NCI-H82 treated with DMSO at 0.1 percent for 48 hours (cell line): ENCODE measurements around the gene NEURL1.
A peak's percentile ranks its signal among the peaks of the same experiment; 100 is the strongest.

Experiments
- DNase-seq: peaks from one replicate; lab custom pipeline; 2025; ENCODE audit not compliant: unreplicated experiment; lab: John Stamatoyannopoulos, UW

Gene NEURL1

GRCh38 chr10:103580430-103580829 lies 86.9 kb downstream of the NEURL1 start:
- DNase-seq = no peak

GRCh38 chr10:103581499-103581898 lies 88.0 kb downstream of the NEURL1 start:
- no peak for DNase-seq

GRCh38 chr10:103582331-103583123 lies 89.0 kb downstream of the NEURL1 start:
- no peak for DNase-seq

GRCh38 chr10:103583871-103584215 lies 90.3 kb downstream of the NEURL1 start:
- no peak for DNase-seq

- DNase-seq = no peak
These were observed 90.9 kb downstream of the NEURL1 start for GRCh38 chr10:103584216-103585010.

- no peak for DNase-seq
These were observed 91.5 kb downstream of the NEURL1 start for GRCh38 chr10:103585011-103585405.

- no peak for DNase-seq
These were observed 93.6 kb downstream of the NEURL1 start for GRCh38 chr10:103587073-103587472.

GRCh38 chr10:103589074-103589630 lies 95.6 kb downstream of the NEURL1 start:
- no peak for DNase-seq

- DNase-seq = no peak
These were observed 96.6 kb downstream of the NEURL1 start for GRCh38 chr10:103590060-103590459.

- DNase-seq = no peak
These were observed 97.3 kb downstream of the NEURL1 start for GRCh38 chr10:103590744-103591291.

GRCh38 chr10:103592186-103593021 lies 98.9 kb downstream of the NEURL1 start:
- DNase-seq = peak; percentile 7

GRCh38 chr10:103593022-103593570 lies 99.6 kb downstream of the NEURL1 start:
- no peak for DNase-seq

- DNase-seq = no peak
These were observed 102.6 kb downstream of the NEURL1 start for GRCh38 chr10:103595933-103596726.

GRCh38 chr10:103597003-103597402 lies 103.5 kb downstream of the NEURL1 start:
- DNase-seq = no peak

- peak; percentile 30 for DNase-seq
These were observed 105.2 kb downstream of the NEURL1 start for GRCh38 chr10:103598654-103599115.

GRCh38 chr10:103599211-103599610 lies 105.7 kb downstream of the NEURL1 start:
- DNase-seq = no peak

- DNase-seq = no peak
These were observed 106.4 kb downstream of the NEURL1 start for GRCh38 chr10:103599907-103600306.

- DNase-seq = no peak
These were observed 106.8 kb downstream of the NEURL1 start for GRCh38 chr10:103600325-103600724.

- DNase-seq = no peak
These were observed 107.6 kb downstream of the NEURL1 start for GRCh38 chr10:103600956-103601569.
